Suprapubic skin (tissue), 4 donors: Measurements from ENCODE around the gene HMCN1. TPM values are rescaled to one million over a fixed set of nuclear protein-coding genes. Genes with fewer than 3 reads are reported as not detected.

Source experiments
- DNase-seq, 2 donors: peaks; one replicate each; pipeline ENCODE4 v3.0.0-alpha.2; 2019; ENCODE audit warnings: low spot score in 2 of 2
- H3K27ac ChIP-seq: fragments of 200-600 bp; sonication (generic); one replicate; pipeline ENCODE4 v1.5.1; 2019
- H3K27me3 ChIP-seq: fragments of 200-600 bp; sonication (generic); one replicate; pipeline ENCODE4 v1.5.1; 2019
- H3K36me3 ChIP-seq: fragments of 200-600 bp; sonication (generic); one replicate; pipeline ENCODE4 v1.5.1; 2019
- H3K4me1 ChIP-seq: fragments of 200-600 bp; sonication (generic); one replicate; pipeline ENCODE4 v1.5.1; 2019
- H3K4me3 ChIP-seq: fragments of 200-600 bp; sonication (generic); one replicate; pipeline ENCODE4 v1.5.1; 2019; ENCODE audit warnings: mild to moderate bottlenecking
- H3K9me3 ChIP-seq: fragments of 200-600 bp; sonication (generic); one replicate; pipeline ENCODE4 v1.5.1; 2019
- CTCF ChIP-seq, 2 donors: fragments of 200-600 bp in 1 of 2; fragments of 450-650 bp in 1 of 2; sonication (generic) in 1 of 2; IDR thresholded peaks; one replicate each; pipeline ENCODE4 v1.5.1; 2016 to 2019; ENCODE audit warnings: antibody characterized with exemption in 2 of 2, mild to moderate bottlenecking in 1 of 2, moderate library complexity in 1 of 2
- EP300 ChIP-seq: sonication (generic); formaldehyde crosslinking; IDR thresholded peaks from one replicate; pipeline ENCODE4 v1.6.1; 2017; ENCODE audit warnings: antibody characterized with exemption
- POLR2A ChIP-seq, 2 donors: fragments of 450-650 bp; IDR thresholded peaks; one replicate each; pipeline ENCODE4 v1.6.1; 2017; ENCODE audit warnings: antibody characterized with exemption in 2 of 2, mild to moderate bottlenecking in 2 of 2, moderate library complexity in 2 of 2
- POLR2AphosphoS5 ChIP-seq, 3 donors: sonication (generic); formaldehyde crosslinking; IDR thresholded peaks; one replicate each; pipeline ENCODE4 v1.6.1; 2017; ENCODE audit warnings: antibody characterized with exemption in 3 of 3
- WGBS: methylation state at CpG from one replicate; pipeline ENCODE4 v1.1.5; 2018; 5-methylcytosine and 5-hydroxymethylcytosine counted together
- total RNA-seq, 4 donors: library from RNA; depleted of rRNA; stranded (reverse); fragments of >200 nt; gene quantifications; one replicate each; pipeline ENCODE4 v1.1.0, GENCODE V29; 2016

Gene HMCN1
- total RNA-seq, 4 donors from 2014 or later: 2.2 to 5.6 (median 3.7) TPM

- TF ChIP-seq CTCF (IDR thresholded peaks at IDR 0.05) (no peak), EP300 (no peak), POLR2A (IDR thresholded peaks at IDR 0.05) (no peak), POLR2AphosphoS5 (IDR thresholded peaks at IDR 0.05) (no peak)
- DNase-seq: no peak
- H3K36me3 ChIP-seq: no peaks in the 10 kb centered on the region
- no peaks in the 10 kb centered on the region for H3K9me3 ChIP-seq
- H3K4me1 ChIP-seq: peaks cover 3% of the 10 kb centered on the region
- peak overlapping the region; percentile 62 for H3K27ac ChIP-seq
- no peak overlapping the region for H3K4me3 ChIP-seq
- no peaks in the 10 kb centered on the region for H3K27me3 ChIP-seq
These were observed 235.4 kb downstream of the HMCN1 start for GRCh38 chr1:185969524-185969991.

DNA sequence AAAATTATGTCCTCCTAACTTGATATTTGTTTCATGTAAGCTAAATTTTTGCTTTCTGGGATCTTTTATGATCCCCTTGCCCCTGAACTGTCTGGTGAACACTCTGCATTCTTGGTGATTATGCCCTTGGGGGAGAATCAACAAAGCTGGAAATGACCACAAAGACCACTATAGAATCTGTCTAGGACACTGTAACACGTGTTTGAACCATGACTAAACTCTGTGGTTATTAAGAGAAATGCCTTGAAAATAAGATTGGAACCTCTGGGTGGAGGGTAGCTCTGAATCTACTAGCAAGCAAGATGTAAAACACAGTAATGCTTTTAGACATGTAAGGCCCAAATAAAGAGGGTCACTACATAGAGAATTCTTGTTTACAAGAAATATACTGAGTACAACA lies 237.5 kb downstream of the HMCN1 start:
- H3K36me3 ChIP-seq: no peaks in the 10 kb centered on the region
- no peak for DNase-seq
- H3K27me3 ChIP-seq: no peaks in the 10 kb centered on the region
- no peak overlapping the region for H3K27ac ChIP-seq
- H3K4me1 ChIP-seq: no peaks in the 10 kb centered on the region
- TF ChIP-seq EP300 (no peak), POLR2AphosphoS5 (IDR thresholded peaks at IDR 0.05) (no peak)
- 53% methylated on average over 1 of the region's 1 CpG for WGBS
- H3K9me3 ChIP-seq: no peaks in the 10 kb centered on the region
- no peak overlapping the region for H3K4me3 ChIP-seq

DNA sequence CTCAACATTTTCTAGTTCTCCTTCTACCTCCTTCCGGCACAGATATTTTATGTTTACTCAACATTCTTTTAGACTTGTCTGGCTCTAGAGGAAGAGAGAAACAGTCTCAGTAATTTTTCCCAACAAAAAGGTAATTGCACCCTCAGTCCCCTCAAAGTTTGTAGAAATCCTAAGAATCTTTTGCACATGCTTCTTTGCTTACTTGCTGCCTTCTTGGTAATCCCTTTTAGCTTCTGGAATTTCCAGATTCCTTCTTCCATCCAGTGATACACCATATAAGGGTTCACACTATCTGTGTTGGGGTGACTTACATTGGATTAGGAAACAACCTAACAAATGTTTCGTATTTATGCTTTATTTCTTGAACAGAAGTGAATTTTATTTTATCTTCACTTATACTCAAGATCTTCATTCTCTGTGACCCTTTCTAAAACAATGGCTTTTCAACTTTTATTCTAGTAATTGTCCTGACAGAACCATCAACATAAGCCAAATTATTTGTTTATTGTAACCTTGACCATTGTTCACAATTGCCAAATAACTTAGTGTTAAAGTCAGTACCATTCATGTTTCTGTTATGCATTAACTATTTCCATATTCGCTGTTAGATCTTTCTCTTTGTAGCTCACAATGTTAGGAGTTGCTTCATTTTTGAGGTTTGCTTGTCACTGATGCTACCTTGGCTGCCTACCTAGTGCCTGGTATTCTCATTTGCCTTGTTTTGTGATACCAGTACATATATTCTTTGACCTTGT lies 238.1 kb downstream of the HMCN1 start:
- 98% methylated on average over 3 of the region's 3 CpGs for WGBS
- Histone ChIP-seq H3K36me3 (no peaks in the 10 kb centered on the region), H3K9me3 (no peaks in the 10 kb centered on the region), H3K4me1 (no peaks in the 10 kb centered on the region), H3K4me3 (no peak overlapping the region), H3K27me3 (no peaks in the 10 kb centered on the region), H3K27ac (no peak overlapping the region)
- TF ChIP-seq POLR2AphosphoS5 (IDR thresholded peaks at IDR 0.05): no peak
- no peak for TF ChIP-seq EP300
- TF ChIP-seq CTCF (IDR thresholded peaks at IDR 0.05): no peak
- TF ChIP-seq POLR2A (IDR thresholded peaks at IDR 0.05): no peak
- DNase-seq: no peak

- 59% methylated on average over 1 of the region's 1 CpG for WGBS
- no peak for DNase-seq
- no peaks in the 10 kb centered on the region for H3K9me3 ChIP-seq
- no peaks in the 10 kb centered on the region for H3K4me1 ChIP-seq
- no peaks in the 10 kb centered on the region for H3K27me3 ChIP-seq
- no peak overlapping the region for H3K4me3 ChIP-seq
- H3K36me3 ChIP-seq: no peaks in the 10 kb centered on the region
- TF ChIP-seq POLR2A (IDR thresholded peaks at IDR 0.05) (no peak), EP300 (no peak), CTCF (IDR thresholded peaks at IDR 0.05) (no peak), POLR2AphosphoS5 (IDR thresholded peaks at IDR 0.05) (no peak)
- no peak overlapping the region for H3K27ac ChIP-seq
These were observed 239.5 kb downstream of the HMCN1 start for GRCh38 chr1:185973645-185974044.

GRCh38 chr1:185974367-185975170 lies 240.4 kb downstream of the HMCN1 start:
- 89% methylated on average over 3 of the region's 3 CpGs for WGBS
- no peaks in the 10 kb centered on the region for H3K4me1 ChIP-seq

DNA sequence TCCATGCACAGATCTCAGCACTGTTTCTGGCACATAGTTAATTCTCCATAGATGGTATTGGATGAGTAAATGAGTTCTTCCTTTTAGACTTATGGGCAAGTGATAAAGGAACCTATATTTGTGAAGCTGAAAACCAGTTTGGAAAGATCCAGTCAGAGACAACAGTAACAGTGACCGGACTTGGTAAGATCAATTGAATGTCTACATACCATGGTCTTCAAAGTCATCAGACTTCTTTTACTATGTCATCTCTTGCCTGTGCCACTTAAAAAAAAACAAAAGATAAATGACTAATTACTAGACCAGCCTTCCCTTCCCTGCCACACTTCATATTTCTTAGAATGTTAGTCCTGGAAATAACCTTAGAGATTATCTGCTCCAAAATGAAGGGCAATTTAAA lies 246.7 kb downstream of the HMCN1 start:
- no peaks in the 10 kb centered on the region for H3K9me3 ChIP-seq
- H3K27me3 ChIP-seq: no peaks in the 10 kb centered on the region
- DNase-seq: no peak
- H3K36me3 ChIP-seq: no peaks in the 10 kb centered on the region
- WGBS: 100% methylated on average over 1 of the region's 1 CpG
- H3K4me1 ChIP-seq: no peaks in the 10 kb centered on the region
- H3K27ac ChIP-seq: no peak overlapping the region
- TF ChIP-seq POLR2AphosphoS5 (IDR thresholded peaks at IDR 0.05) (no peak), POLR2A (IDR thresholded peaks at IDR 0.05) (no peak), CTCF (IDR thresholded peaks at IDR 0.05) (no peak), EP300 (no peak)
- no peak overlapping the region for H3K4me3 ChIP-seq

More at GRCh38 chr1:185974367-185975170, 240.4 kb downstream of the HMCN1 start:
- no peak overlapping the region for H3K27ac ChIP-seq
- H3K27me3 ChIP-seq: no peaks in the 10 kb centered on the region
- no peaks in the 10 kb centered on the region for H3K36me3 ChIP-seq
- no peak for TF ChIP-seq POLR2A (IDR thresholded peaks at IDR 0.05)
- no peaks in the 10 kb centered on the region for H3K9me3 ChIP-seq
- no peak overlapping the region for H3K4me3 ChIP-seq
- no peak for DNase-seq
